ENCODE results near the gene CD58. TPM values are rescaled to one million over a fixed set of nuclear protein-coding genes. Genes with fewer than 3 reads are reported as not detected.

Gene CD58
- polyA plus RNA-seq, 1 of the 3 experiments (the other 2 are of a cell fraction): 18.1 TPM

DNA sequence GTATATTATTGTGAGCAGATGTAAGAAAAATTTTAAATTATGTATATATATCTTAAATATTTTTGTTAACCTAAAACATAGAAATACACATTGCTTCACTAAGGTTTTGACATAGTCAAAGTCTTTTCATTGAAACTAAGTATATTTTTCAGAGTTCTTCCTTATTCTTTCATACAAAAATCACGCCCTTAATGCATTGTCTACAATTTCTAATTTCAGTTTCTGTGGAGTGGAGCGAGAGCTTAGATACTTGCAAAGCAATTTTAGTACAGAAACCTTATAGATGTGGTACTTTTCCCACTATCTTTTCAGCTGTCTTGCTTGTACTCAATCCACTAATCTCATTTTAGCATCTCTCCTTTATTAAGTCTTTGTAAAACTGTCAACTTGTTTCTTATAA lies 63.2 kb downstream of the CD58 start:
- no peaks in the 10 kb centered on the region for H3K9me2 ChIP-seq
- no peak overlapping the region for H3K4me3 ChIP-seq (ENCODE audit: low read depth in 2 of 2, low read length in 1 of 2)
- ChIA-PET POLR2A (no interaction called here), CTCF (interaction anchor here (2.5 to 29.6 kb wide), 3 partner anchors 9 to 361 kb away, joined by 10 to 1099 read pairs (median 21); no protein-coding TSS in a partner anchor)
- H3K27me3 ChIP-seq (ENCODE audit: insufficient read depth): no peaks in the 10 kb centered on the region
- peak overlapping the region in 1 of 2 experiments; percentile 97; a peak in 2 of 4 replicates for H3K27ac ChIP-seq (ENCODE audit: low read depth in 2 of 2, low read length in 1 of 2)
- no peak for DNase-seq
- H3K4me2 ChIP-seq: no peak overlapping the region; the same call in 1 of the 2 replicates
- TF ChIP-seq MXI1 (IDR thresholded peaks at IDR 0.05; ENCODE audit: low read depth, low read length) (no peak), RXRA (IDR thresholded peaks at IDR 0.05; ENCODE audit: borderline replicate concordance, low read depth) (no peak), MEF2A (IDR thresholded peaks at IDR 0.05; ENCODE audit: borderline replicate concordance, low read depth) (no peak), GABPA (IDR thresholded peaks at IDR 0.05; ENCODE audit: low read depth) (no peak)
- TF ChIP-seq, protein P1, sequence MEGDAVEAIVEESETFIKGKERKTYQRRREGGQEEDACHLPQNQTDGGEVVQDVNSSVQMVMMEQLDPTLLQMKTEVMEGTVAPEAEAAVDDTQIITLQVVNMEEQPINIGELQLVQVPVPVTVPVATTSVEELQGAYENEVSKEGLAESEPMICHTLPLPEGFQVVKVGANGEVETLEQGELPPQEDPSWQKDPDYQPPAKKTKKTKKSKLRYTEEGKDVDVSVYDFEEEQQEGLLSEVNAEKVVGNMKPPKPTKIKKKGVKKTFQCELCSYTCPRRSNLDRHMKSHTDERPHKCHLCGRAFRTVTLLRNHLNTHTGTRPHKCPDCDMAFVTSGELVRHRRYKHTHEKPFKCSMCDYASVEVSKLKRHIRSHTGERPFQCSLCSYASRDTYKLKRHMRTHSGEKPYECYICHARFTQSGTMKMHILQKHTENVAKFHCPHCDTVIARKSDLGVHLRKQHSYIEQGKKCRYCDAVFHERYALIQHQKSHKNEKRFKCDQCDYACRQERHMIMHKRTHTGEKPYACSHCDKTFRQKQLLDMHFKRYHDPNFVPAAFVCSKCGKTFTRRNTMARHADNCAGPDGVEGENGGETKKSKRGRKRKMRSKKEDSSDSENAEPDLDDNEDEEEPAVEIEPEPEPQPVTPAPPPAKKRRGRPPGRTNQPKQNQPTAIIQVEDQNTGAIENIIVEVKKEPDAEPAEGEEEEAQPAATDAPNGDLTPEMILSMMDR (IDR thresholded peaks at IDR 0.05): no peak
- no peaks in the 10 kb centered on the region for H3K36me3 ChIP-seq (replicated peaks in 1 of 2; ENCODE audit: control insufficient read depth in 1 of 2, insufficient read depth in 2 of 2, low read length in 1 of 2)
- H3K4me1 ChIP-seq (ENCODE audit: control insufficient read depth in 1 of 2, insufficient read depth in 2 of 2, low read depth in 1 of 2, low read length in 1 of 2): peaks cover 14 to 23% of the 10 kb centered on the region in 2 experiments; a peak in 3 of 4 replicates
- H3K9me3 ChIP-seq: no peaks in the 10 kb centered on the region
- H3F3A ChIP-seq (replicated peaks; ENCODE audit: insufficient read depth): peaks cover 29% of the 10 kb centered on the region
- no peaks in the 10 kb centered on the region for H4K20me1 ChIP-seq (ENCODE audit: insufficient read depth)
- no peak overlapping the region for H2AFZ ChIP-seq (ENCODE audit: low read depth)
- no peak overlapping the region for H3K9ac ChIP-seq
- no peaks in the 10 kb centered on the region for H3K79me2 ChIP-seq (ENCODE audit: insufficient read depth)
- 97% methylated on average over 2 of the region's 2 CpGs for WGBS (ENCODE audit: low lambda C conversion rate)

DNA sequence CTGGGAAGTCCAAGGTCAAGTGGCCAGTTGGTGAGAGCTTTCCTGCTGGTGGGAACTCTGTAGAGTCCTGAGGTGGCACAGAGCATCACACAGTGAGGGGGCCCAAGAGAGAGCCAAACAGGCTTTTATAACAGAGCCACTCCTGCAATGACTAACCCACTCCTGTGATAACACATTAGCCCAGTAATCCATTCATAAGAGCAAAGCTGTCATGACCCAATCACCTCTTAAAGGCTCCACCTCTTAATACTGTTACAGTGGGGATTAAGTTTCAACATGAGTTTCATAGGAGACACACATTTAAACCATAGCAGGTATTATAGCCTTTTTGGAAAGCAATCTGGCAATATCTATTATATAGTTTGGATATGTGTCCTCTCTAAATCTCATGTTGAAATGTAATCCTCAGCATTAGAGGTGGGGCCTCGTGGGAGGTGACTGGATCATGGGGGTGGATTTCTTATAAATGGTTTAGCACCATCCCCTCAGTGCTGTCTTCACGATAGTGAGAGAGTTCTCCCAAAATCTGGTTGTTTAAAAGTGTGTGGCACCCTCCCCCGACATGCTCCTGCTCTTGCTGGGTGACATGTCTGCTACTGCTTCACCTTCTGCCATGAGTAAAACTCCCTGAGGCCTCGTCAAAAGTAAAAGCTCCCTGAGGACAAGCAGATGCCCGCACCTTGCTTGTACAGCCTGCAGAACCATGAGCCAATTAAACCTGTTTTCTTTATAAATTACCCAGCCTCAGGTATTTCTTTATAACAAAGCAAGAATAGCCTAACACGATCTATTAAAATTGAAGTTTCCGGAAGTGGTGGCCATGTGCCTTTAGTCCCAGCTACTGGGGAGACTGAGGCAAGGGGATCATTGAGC lies 64.5 kb downstream of the CD58 start:
- H3K27ac ChIP-seq (ENCODE audit: low read depth in 2 of 2, low read length in 1 of 2): no peak overlapping the region
- CTCF ChIA-PET: interaction anchor here (3.8 to 29.6 kb wide), 3 partner anchors 8 to 360 kb away, joined by 21 to 1099 read pairs (median 237); no protein-coding TSS in a partner anchor
- no peak for DNase-seq
- WGBS (ENCODE audit: low lambda C conversion rate): 90% methylated on average over 7 of the region's 7 CpGs
- H3K27me3 ChIP-seq (ENCODE audit: insufficient read depth): no peaks in the 10 kb centered on the region
- no peaks in the 10 kb centered on the region for H3K9me2 ChIP-seq
- H4K20me1 ChIP-seq (ENCODE audit: insufficient read depth): no peaks in the 10 kb centered on the region
- H2AFZ ChIP-seq (ENCODE audit: low read depth): no peak overlapping the region
- POLR2A ChIA-PET: no interaction called here
- peaks cover 29% of the 10 kb centered on the region for H3F3A ChIP-seq (replicated peaks; ENCODE audit: insufficient read depth)
- H3K36me3 ChIP-seq (replicated peaks in 1 of 2; ENCODE audit: control insufficient read depth in 1 of 2, insufficient read depth in 2 of 2, low read length in 1 of 2): no peaks in the 10 kb centered on the region
- H3K4me2 ChIP-seq: no peak overlapping the region
- no peak overlapping the region; a peak in 1 of 4 replicates for H3K4me3 ChIP-seq (ENCODE audit: low read depth in 2 of 2, low read length in 1 of 2)
- no peaks in the 10 kb centered on the region for H3K9me3 ChIP-seq
- H3K4me1 ChIP-seq (ENCODE audit: control insufficient read depth in 1 of 2, insufficient read depth in 2 of 2, low read depth in 1 of 2, low read length in 1 of 2): peaks cover 14 to 23% of the 10 kb centered on the region in 2 experiments; a peak in 3 of 4 replicates
- no peak overlapping the region for H3K9ac ChIP-seq
- H3K79me2 ChIP-seq (ENCODE audit: insufficient read depth): no peaks in the 10 kb centered on the region
- no peak for TF ChIP-seq POLR2AphosphoS5 (IDR thresholded peaks at IDR 0.05; ENCODE audit: low read depth, low read length)
- no peak for TF ChIP-seq TEAD4 (IDR thresholded peaks at IDR 0.05; ENCODE audit: borderline replicate concordance, insufficient read depth)
- no peak for TF ChIP-seq MXI1 (IDR thresholded peaks at IDR 0.05; ENCODE audit: low read depth, low read length)
- TF ChIP-seq YY1 (IDR thresholded peaks at IDR 0.05; ENCODE audit: low read depth): no peak
- TF ChIP-seq, protein P2, sequence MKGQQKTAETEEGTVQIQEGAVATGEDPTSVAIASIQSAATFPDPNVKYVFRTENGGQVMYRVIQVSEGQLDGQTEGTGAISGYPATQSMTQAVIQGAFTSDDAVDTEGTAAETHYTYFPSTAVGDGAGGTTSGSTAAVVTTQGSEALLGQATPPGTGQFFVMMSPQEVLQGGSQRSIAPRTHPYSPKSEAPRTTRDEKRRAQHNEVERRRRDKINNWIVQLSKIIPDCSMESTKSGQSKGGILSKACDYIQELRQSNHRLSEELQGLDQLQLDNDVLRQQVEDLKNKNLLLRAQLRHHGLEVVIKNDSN (IDR thresholded peaks at IDR 0.05; ENCODE audit: borderline replicate concordance, low read depth): no peak
- TF ChIP-seq ELF1 (IDR thresholded peaks at IDR 0.05): no peak
- TF ChIP-seq, protein P1 (IDR thresholded peaks at IDR 0.05): no peak
- no peak for TF ChIP-seq GATA2 (CRISPR knock-in tag; IDR thresholded peaks at IDR 0.05)
- no peak for TF ChIP-seq ZBTB33 (IDR thresholded peaks at IDR 0.05; ENCODE audit: borderline replicate concordance, low read depth)
- no peak for TF ChIP-seq JUND (IDR thresholded peaks at IDR 0.05)
- TF ChIP-seq GABPA (IDR thresholded peaks at IDR 0.05; ENCODE audit: low read depth): no peak
- no peak for TF ChIP-seq RFX5 (IDR thresholded peaks at IDR 0.05; ENCODE audit: low read length)
- no peak for TF ChIP-seq TCF12 (IDR thresholded peaks at IDR 0.05)
- no peak for TF ChIP-seq RXRA (IDR thresholded peaks at IDR 0.05; ENCODE audit: borderline replicate concordance, low read depth)
- no peak for TF ChIP-seq FOXM1 (IDR thresholded peaks at IDR 0.05; ENCODE audit: low read depth)
- no peak for TF ChIP-seq IRF3 (IDR thresholded peaks at IDR 0.05; ENCODE audit: low read depth, low read length)
- no peak for TF ChIP-seq EZH2phosphoT487 (IDR thresholded peaks at IDR 0.05; ENCODE audit: borderline replicate concordance, low read depth)
